ENCODE measurements around the gene GRIN2C.

The GRIN2C gene

DNA sequence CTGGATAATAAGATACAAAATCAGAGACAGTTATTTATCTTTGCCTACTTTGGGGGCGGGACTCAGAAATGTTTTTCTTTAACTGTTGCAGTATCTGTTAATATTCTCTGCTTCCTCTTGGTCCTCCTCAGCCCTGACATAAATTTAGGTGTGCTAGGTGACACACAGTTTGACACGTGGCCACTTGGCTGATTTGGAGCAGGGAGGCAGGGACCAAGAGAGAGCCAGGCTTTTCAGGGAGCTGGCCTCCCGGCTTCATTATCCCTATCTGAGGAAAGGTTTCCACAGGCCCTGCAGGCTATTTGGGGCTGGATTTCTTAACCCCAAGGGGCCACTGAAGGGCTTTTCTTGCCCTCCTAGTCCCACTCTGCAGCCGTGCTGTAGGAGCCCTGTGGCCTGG lies 63.5 kb downstream of the GRIN2C start:
- DNase-seq = no peak

DNA sequence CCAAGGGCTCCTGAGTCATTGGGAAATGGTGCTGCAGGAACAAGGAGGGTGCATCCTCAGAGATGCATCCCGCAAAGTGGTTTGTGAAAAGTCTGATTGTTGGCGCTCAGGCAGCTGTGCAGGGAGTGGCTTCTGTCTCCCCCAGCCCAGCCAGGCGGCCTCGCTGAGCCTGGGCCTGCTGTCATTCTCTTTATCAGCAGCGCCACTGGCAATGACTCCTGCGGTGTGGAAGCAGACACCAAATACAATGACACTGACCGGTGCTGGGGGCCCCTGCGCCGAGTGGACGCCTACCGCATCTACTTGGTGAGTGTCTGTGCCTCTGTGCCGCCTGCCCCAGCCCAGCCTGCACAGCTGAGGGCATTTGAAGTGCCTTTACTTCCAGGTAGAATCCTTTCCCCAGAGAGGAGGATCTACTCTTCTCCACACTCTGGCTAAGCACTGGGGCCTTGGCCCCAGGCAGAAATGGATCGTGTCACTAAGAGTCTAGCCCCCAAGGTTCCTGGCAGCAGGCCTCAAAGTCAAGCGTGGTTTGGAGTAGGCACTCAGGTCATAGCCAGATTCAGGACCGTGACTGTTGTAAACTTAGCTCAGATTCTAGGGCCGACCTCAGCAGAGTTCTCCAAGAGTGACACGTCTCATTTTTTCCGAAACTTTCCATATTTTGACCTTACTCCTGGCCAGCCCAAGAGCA lies 64.2 kb downstream of the GRIN2C start:
- DNase-seq = no peak

DNA sequence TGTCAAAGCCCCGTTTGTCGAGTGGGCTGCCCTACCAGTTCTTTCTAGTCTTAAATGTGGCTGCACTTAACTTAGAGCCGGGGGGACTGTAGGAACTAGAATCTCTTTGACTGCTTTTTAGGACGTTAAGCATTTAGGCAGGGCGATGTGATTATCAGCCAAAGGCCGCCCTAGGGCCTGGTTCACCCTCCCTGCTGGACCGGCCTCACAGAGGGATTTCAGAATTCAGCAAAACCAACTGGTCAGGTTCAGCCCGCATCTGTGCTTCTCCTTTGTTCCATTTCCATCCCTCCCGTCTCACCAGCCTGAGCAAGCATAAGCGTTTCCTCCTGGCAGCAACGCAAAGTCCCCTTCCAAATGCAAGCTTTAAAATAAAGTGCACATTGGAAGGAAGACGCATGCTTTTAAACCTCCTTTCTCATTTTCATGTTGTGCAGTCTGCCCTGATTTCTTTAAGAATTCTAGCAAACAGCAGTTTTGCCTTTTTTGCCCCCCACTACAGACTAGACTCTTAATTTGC lies 67.0 kb downstream of the GRIN2C start:
- no peak for DNase-seq
